ENCODE data around the gene DNAJC4. TPM values are rescaled to one million over a fixed set of nuclear protein-coding genes. Genes with fewer than 3 reads are reported as not detected.

DNAJC4 gene
- total RNA-seq, 1 donor from 2014 or later, result 39.1 TPM

DNA sequence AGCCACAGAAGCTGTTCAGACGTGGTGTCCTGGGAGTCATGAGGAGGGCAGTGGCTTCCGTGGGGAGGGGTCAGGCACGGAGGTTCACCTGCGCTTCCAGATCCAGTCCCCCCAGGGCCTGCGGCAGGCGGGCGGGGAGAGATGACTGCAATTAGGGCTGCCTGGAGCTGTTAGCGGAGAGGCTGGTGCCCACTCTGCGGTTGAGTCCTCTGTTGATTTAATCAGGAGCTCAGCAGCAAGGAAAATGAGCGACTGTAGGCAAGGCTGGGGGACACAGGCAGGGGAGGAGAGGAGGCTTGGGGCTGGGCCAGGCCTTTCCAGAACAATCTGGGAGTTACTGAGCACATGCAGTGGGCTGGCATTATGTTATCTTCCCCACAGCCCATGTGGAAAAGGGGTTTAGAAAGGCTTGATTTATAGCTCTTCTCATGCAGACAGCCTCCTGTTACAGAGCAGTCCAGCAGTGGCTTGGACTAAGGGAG lies 34.1 kb downstream of the DNAJC4 start:
- Mint-ChIP-seq H3K4me3 (ENCODE audit: low read depth) (no peak overlapping the region), H3K4me1 (ENCODE audit: low read depth) (peaks cover 5% of the 10 kb centered on the region), H3K27me3 (no peaks in the 10 kb centered on the region), H3K36me3 (ENCODE audit: insufficient read depth) (peaks cover 14% of the 10 kb centered on the region), H3K9me3 (ENCODE audit: low read depth) (no peaks in the 10 kb centered on the region), H3K27ac (no peak overlapping the region)
- no peak for DNase-seq (ENCODE audit: low spot score, unreplicated experiment)
- TF ChIP-seq, protein P1, sequence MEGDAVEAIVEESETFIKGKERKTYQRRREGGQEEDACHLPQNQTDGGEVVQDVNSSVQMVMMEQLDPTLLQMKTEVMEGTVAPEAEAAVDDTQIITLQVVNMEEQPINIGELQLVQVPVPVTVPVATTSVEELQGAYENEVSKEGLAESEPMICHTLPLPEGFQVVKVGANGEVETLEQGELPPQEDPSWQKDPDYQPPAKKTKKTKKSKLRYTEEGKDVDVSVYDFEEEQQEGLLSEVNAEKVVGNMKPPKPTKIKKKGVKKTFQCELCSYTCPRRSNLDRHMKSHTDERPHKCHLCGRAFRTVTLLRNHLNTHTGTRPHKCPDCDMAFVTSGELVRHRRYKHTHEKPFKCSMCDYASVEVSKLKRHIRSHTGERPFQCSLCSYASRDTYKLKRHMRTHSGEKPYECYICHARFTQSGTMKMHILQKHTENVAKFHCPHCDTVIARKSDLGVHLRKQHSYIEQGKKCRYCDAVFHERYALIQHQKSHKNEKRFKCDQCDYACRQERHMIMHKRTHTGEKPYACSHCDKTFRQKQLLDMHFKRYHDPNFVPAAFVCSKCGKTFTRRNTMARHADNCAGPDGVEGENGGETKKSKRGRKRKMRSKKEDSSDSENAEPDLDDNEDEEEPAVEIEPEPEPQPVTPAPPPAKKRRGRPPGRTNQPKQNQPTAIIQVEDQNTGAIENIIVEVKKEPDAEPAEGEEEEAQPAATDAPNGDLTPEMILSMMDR (IDR thresholded peaks at IDR 0.05; ENCODE audit: unreplicated experiment), result no peak

DNA sequence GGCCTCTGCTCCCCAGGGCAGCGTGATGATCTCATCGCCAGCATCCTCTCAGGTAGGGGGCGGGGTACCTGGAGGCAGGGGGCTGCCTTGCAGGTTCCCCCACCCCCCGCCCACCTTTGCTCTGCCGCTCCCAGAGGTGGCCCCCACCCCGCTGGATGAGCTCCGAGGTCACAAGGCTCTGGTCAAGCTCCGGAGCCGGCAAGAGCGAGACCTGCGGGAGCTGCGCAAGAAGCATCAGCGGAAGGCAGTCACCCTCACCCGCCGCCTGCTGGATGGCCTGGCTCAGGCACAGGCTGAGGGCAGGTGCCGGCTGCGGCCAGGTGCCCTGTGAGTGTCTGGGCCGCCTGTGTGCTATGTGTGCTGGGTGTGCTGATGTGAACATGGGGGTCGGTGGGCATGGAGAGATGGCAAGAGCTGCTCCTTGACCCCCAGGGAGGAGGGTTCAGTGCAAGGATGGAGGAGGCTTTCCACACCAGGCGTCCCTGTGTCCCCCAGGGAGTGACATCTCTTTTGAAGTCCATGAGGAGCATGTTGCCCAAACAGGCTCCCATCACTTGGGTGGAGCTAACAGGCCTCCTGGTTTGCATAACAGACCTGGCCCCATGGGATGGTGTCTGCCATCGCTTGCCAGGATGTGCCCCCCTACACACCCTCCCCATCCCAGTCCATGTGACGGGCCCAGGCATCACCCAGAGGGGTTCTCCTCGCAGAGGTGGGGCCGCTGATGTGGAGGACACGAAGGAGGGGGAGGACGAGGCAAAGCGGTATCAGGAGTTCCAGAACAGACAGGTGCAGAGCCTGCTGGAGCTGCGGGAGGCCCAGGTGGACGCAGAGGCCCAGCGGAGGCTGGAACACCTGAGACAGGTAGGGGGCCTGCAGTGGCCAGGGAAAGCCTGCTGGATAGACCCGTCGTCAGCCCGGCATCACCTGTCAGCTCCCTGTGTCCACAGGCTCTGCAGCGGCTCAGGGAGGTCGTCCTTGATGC lies 35.1 kb downstream of the DNAJC4 start:
- DNase-seq (ENCODE audit: low spot score, unreplicated experiment), result no peak
- Mint-ChIP-seq H3K4me3 (ENCODE audit: low read depth) (no peak overlapping the region), H3K36me3 (ENCODE audit: insufficient read depth) (peaks cover 5% of the 10 kb centered on the region), H3K9me3 (ENCODE audit: low read depth) (no peaks in the 10 kb centered on the region), H3K27ac (no peak overlapping the region), H3K27me3 (no peaks in the 10 kb centered on the region), H3K4me1 (ENCODE audit: low read depth) (peaks cover 8% of the 10 kb centered on the region)
- TF ChIP-seq, protein P1 (IDR thresholded peaks at IDR 0.05; ENCODE audit: unreplicated experiment), result no peak

DNA sequence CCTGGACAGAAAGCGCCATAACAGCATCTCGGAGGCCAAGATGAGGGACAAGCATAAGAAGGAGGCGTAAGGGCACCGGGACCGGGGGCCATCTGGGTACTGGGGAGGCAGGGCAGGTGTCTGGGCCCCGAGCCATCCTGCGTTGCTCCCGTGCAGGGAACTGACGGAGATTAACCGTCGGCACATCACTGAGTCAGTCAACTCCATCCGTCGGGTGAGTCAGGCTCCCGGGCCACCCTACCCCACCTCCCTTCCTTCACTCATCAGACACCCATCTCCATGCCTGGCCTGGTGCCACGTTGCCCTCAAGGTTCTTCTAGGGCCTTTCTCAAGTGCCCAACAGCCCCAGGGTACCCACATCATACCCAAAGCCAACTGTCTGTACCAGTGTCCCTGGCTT lies 36.0 kb downstream of the DNAJC4 start:
- Mint-ChIP-seq H3K4me1 (ENCODE audit: low read depth) (peaks cover 8% of the 10 kb centered on the region), H3K9me3 (ENCODE audit: low read depth) (no peaks in the 10 kb centered on the region), H3K27ac (no peak overlapping the region)

DNA sequence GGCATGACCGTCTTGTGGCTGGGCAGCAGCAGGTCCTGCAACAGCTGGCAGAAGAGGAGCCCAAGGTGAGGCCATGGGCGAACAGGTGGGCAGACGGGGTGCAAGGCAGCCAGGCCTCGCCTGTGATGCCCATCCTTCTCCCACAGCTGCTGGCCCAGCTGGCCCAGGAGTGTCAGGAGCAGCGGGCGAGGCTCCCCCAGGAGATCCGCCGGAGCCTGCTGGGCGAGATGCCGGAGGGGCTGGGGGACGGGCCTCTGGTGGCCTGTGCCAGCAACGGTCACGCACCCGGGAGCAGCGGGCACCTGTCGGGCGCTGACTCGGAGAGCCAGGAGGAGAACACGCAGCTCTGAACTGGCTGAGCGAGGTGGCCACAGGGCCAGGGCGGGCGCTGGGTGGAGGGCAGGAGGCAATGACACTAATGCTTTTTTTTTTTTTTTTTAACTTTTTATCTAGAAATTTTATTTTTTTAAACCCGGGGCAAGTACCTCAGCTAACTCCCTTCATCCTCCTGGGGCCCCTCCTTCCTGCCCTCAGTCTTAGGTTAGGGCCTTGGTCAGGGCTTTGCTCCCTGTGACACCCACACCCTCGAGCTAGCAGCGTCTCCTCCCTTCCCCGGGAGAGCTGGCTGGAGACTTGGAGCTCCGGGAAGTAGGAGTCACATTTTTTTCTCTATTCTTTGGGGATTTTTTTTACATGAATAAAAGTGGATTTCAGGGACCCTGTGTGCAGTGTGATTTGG lies 37.0 kb downstream of the DNAJC4 start:
- Mint-ChIP-seq H3K27ac (no peak overlapping the region), H3K9me3 (ENCODE audit: low read depth) (no peaks in the 10 kb centered on the region), H3K4me3 (ENCODE audit: low read depth) (no peak overlapping the region), H3K27me3 (no peaks in the 10 kb centered on the region), H3K36me3 (ENCODE audit: insufficient read depth) (peaks cover 5% of the 10 kb centered on the region), H3K4me1 (ENCODE audit: low read depth) (peaks cover 12% of the 10 kb centered on the region)
- DNase-seq (ENCODE audit: low spot score, unreplicated experiment), result no peak
- TF ChIP-seq, protein P1 (IDR thresholded peaks at IDR 0.05; ENCODE audit: unreplicated experiment), result no peak

More for the DNA sequence above, 36.0 kb downstream of the DNAJC4 start:
- H3K4me3 Mint-ChIP-seq (ENCODE audit: low read depth), result no peak overlapping the region
- H3K36me3 Mint-ChIP-seq (ENCODE audit: insufficient read depth), result peaks cover 5% of the 10 kb centered on the region
- H3K27me3 Mint-ChIP-seq, result no peaks in the 10 kb centered on the region
- no peak for DNase-seq (ENCODE audit: low spot score, unreplicated experiment)
- TF ChIP-seq, protein P1 (IDR thresholded peaks at IDR 0.05; ENCODE audit: unreplicated experiment), result no peak

Measured in progenitor cell of endocrine pancreas (in vitro differentiated cells).